NCI-H226 (cell line): ENCODE measurements around the gene TGM4.
"Not testable (repeated sequence)": the region's sequence is repeated elsewhere in the genome, so short reads cannot be mapped to it uniquely, and the experiment has no call there.

Source experiments
- DNase-seq: peaks from one replicate; pipeline ENCODE4 v3.0.0-alpha.2; 2015

TGM4 gene

DNA sequence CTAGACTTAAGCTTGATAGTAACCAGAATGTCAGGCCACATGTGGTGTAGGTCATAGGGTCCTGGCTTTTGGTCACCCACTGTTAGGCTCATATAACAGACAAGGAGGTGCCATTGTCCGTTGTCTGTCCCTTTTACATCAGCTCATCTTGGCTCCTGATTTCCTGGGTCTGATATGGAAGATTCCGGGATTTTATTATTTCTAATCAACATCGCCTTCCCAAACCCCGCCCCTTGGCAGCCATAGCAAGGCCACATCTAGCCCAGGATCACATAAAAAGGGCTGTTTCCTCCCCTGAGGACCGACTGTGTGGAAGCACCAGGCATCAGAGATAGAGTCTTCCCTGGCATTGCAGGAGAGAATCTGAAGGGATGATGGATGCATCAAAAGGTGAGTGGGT lies at the start of gene TGM4:
Gene TGM4 (plus strand): TSS at position 301 of the 400 bp plus-strand sequence. CDS start 71 bp downstream, at position 372.
- DNase-seq: no peak

DNA sequence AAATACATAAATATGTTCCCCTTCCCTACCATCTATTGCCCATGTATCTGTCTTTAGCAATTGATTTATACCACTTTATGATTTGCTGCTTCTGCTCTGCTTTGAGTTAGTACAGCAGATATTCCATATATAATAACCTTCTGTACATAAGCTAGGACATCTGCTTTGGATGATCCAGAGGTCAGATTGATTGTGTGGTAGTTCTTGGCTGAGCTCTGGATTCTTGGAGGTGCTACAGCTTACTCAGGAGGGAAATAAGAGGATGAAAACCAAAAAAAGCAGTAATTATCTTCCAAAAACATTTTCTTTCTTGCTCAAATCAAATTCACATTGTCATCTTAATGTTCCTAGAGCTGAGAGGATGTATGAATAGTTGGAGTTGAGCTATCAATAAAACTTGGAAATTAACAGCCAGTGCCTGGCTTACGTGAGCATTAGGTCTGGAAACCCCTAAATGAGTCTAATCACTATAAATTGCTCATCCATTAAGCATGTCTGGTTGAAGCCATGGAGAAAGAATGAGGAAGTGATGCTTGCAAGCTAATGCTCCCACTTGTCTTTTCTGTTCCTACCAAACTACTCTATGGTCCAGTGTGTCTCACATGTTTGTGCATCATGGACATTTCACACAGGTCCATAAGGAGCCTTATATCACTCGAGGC lies 49.0 kb upstream of the TGM4 start:
- peak; percentile 40 for DNase-seq

GRCh38 chr3:44827196-44827595 lies 47.2 kb upstream of the TGM4 start:
- DNase-seq: no peak

DNA sequence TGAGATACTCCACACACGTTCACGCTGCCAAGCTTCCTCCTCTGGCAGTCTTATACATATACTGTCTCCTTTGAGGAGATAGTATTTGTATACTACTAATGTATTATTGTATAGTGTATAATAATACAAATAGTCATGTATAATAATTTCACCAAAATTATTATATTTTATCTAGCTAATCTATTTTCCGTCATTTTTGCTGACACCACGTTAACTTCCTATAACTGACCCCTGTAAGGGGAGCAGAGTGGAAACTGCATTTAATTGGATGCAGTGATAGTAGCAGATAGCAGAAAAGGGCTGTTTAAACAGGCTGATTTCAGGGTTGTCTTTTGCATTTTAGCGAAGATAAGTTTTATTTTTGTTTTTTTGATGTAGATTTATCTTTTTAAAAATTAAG lies 43.2 kb upstream of the TGM4 start:
- no peak for DNase-seq

DNA sequence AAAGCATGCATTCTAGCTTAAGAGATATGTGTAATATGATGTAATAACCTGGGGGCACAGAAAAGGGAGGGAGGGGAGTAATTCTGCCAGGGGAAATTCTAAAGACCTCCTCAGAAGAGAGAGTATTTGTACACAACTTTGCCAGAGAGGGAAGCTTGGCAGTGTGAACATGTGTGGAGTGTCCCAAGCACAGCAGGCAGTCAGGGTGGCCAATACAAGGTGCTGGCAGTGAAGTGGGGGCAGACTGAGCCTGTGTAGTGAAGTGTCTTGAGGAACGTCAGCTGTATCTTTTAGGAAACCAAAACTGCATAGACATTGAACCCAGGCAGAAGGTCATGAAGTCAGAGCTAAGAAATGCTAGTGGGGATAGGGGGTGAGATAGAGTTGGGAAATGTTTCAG lies 42.4 kb upstream of the TGM4 start:
- DNase-seq: no peak

DNA sequence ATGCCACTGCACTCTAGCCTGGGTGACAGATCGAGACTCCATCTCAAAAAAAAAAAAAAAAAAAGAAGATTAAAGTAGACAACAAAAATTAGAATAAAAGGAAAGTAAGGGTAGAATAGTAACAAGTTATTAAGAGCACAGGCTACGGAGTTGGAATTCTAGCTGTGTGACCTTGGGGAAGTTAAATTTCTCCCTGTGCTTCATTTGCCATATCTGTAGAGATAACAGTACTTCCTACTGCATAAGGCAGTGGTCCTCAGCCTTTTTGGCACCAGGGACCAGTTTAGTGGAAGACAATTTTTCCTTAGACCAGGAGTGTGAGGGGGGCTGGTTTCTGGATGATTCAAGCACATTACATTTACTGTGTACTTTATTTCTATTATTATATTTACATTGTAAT lies 41.4 kb upstream of the TGM4 start:
- DNase-seq: no peak

DNA sequence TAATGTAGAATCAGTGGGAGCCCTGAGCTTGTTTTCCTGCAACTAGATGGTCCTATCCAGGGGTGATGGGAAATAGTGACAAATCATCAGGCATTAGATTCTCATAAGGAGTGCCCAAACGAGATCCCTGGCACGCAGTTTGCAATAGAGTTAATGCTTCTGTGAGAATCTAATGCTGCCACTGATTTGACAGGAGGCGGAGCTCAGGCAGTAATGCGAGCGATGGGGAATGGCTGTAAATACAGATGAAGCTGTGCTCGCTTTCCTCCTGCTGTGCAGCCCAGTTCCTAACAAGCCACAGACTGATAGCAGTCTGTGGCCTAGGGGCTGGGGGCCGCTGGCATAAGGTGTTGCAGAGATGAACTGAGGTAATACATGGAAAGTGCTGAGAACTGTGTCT lies 41.0 kb upstream of the TGM4 start:
- DNase-seq: no peak

DNA sequence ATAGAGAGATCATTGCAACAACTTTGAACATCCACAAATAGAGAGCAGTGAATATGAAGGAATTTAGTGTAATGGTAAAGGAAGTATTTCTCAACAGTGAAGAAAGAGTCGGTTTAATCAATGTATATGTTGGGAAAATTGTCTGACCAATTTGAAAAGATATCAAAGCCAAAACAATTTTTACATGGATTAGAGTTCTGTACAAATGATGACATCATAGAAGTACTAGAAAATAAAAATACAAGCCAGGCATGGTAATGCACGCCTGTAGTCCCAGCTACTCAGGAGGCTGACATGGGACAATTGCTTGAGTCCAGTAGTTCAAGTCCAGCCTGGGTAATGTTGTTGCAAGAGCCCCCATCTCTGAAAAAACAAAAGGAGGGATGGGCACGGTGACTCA lies 38.7 kb upstream of the TGM4 start:
- DNase-seq: no peak

DNA sequence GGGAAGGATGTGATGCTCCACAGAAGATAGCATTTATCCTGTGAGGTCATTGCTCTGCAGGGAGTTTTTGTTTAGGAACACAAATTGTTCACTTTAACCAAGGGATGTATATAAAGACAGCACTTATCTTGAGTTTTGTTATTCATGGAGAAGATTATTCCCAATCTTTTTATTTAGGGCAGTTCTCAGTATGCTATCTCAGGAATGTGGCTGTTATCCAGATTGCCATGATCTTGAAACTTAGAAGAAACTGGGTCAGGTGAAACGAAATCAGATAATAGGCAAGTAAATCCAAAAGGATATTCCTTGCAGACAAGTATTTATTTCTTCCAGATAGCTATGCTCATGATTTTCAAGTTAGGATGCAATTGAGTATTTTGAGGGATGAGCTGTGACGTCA lies 32.0 kb upstream of the TGM4 start:
- DNase-seq: peak; percentile 42

DNA sequence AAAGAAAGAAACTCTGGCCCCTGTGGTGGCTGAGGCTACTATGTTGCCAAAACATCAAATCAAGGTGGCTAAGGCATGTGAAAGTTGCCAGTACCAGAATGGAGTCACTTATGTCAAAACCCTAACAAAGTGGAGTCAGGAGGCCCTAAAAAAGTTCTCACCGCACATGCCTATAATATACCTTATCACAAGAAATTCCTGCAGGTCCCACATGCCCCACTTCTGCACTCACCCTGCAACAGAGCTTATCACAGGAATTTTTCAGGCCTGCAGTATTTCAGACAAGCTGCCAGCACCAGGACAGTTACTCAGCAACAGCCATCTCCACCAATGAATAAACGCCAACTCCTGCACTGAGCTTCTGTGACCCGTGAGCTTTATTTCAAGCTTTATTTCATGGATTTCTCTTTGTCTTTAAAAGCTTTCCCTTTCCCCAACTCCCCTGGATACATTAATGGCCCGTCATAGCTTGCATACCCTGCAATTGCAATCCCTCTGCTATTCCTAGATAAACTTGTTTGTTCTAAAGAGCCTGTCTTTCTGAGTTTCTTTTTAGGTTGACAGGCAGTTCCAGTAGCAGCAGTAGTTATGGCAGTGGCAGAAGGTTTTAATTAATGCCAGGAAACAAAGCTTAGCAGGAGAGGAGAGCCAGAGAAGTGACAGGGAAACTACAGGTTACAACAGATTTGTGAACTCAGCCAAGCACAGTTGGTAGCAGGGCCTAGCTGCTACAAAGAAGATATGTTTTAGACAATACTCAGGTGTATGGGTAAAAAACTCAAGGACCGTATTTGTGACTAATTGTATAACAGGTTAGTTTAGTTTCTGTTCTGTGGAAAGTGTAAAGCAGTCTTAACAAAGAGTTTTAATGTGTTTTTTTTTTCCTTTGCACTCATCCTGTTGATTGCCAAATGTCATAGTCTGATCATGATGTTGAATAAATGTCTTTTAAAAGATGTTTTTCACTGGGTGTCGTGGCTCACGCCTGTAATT lies 28.6 kb upstream of the TGM4 start:
- DNase-seq: peak; percentile 81

DNA sequence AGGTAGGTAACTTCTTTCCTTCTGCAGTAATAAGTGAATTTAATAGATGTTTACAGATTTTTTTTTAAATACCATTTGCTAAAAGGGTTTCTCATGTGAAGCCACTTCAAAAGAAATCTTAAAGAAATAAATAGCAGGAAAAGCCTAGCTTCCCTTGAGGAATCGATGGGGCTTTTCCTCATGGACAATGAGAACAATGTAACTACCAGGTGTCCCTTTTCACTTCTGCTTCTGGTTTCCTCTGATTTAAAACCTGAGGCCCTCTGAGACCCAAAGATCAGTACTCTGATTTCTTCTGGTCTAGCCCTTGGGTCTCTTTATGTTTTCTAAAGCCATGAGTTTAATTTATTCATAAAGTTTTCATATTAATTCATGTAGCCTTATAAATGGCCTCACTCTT lies 25.8 kb upstream of the TGM4 start:
- no peak for DNase-seq

DNA sequence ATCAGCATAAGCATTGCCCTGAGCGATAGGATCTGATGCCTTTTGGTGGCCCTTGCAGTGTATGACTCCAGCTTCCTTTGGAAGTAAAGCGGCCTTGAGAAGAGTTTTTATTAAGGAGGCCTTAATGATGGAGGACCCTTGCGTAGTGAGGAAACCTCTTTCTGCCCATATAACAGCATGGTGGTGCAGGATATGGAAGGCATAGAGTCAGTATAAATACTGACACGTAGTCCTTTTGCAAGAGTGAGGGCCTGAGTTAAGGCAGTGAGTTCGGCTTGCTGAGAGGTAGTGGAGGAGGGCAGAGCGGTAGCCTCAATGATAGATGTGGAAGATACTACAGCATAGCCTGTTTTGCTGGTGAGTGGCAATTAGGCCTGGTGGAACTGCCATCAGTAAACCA lies 17.7 kb upstream of the TGM4 start:
- DNase-seq: not testable (repeated sequence)

DNA sequence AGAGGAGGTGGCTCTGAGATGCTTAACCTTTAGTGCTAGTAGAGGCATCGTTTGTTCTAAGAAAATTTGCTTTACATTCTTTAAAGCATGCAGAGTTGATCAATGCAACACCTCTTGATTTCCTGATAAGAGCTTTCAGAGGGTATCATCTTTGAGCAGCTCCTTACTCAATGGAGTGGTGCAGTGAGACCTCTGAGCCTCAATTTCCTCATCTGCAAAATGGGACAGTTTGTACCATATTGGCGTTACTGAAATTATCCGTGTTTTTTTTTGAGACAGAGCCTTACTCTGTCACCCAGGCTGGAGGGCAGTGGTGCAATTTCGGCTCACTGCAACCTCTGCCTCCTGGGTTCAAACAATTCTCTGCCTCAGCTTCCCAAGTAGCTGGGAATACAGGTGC lies 14.3 kb upstream of the TGM4 start:
- no peak for DNase-seq

DNA sequence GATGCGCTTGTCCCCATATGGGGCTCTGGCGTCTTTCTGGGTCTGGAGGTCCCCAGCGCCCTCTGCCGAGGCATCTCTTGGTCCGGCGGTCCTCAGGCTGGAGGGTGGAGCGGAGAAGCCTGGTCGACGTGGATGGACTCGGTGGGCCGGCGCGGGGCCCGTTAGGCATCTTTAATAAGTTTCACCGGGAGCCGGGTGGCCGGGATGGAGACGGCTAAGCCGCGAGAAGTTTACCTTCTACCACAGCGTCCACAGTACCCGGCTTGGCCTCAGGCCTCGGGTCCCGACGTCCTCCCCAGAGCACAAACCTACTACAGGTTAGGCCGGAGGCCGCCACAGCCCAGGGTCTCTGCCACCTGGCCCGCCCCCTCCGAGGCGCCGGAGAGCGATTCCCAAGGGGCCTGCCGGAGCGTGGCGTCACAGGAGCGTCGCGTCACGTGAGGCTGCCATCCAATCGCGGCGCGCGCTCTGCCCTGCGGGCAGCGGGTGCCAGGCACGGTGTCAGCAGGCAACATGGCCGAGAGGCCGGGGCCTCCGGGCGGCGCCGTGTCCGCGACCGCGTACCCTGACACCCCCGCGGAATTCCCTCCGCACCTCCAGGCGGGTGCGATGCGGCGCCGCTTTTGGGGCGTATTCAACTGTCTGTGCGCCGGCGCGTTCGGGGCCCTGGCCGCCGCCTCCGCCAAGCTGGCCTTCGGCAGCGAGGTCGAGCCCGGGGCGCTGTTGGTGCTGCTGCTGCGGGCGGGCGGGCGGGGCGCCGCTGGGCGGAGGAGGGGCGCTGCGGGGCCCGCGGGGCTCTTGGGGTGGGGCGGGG lies 12.8 kb upstream of the TGM4 start, which contains the start of gene TMEM42:
Gene TMEM42 (plus strand): TSS at position 501 of the 814 bp plus-strand sequence. CDS start 13 bp downstream, at position 514.
- DNase-seq: peak; percentile 64

GRCh38 chr3:44862226-44862637 lies 12.2 kb upstream of the TGM4 start:
- no peak for DNase-seq

DNA sequence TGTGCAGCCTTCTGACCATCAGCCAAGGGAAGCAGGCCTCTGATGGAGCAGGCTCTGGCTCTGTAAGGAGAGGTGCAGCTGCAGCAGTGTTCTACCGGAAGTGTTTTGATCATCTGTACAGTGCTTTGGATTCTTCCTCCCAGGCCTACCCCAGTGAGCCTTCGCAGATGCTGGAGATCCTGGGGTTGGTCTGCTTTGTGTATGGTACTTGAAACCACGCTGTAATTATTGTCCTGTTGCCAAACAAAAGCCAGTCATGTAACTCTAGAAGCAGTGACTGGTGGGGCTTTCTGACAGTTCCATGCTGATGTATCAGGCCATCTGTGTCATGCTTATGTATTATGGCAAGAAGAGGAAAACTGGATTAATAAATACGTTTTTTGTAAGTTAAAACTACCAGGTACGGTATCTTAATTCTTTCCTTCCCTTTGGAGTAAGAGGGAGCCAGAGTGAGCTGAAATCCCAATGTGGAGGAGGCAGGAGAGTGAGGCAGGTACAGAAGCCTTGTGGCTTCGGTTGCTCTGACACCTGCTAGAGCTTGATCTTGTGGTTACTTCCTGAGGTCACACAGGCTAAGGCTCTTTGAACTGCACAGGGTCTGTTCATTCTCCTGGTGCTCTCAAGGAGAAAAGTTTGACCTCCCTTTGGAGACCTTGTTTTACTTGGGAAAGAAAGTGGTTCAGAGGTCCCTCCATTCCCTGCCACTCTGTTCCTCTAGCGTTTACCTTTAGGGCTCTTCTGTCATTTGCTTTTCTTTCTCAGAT lies 9.0 kb upstream of the TGM4 start:
- no peak for DNase-seq

GRCh38 chr3:44867421-44868111 lies 6.8 kb upstream of the TGM4 start:
- no peak for DNase-seq

- DNase-seq: no peak
Measured at GRCh38 chr3:44870375-44871061, 3.9 kb upstream of the TGM4 start.

- DNase-seq: no peak
Measured at GRCh38 chr3:44875596-44875995, 1.2 kb downstream of the TGM4 start.

- DNase-seq: no peak
Measured at GRCh38 chr3:44877333-44877732, 2.9 kb downstream of the TGM4 start.

GRCh38 chr3:44880284-44880683 lies 5.9 kb downstream of the TGM4 start:
- DNase-seq: no peak
